Measurements from ENCODE around the gene HDLBP. TPM values are rescaled to one million over a fixed set of nuclear protein-coding genes. Genes with fewer than 3 reads are reported as not detected.

HDLBP gene
- total RNA-seq, 1 donor from 2014 or later, result 300 TPM

DNA sequence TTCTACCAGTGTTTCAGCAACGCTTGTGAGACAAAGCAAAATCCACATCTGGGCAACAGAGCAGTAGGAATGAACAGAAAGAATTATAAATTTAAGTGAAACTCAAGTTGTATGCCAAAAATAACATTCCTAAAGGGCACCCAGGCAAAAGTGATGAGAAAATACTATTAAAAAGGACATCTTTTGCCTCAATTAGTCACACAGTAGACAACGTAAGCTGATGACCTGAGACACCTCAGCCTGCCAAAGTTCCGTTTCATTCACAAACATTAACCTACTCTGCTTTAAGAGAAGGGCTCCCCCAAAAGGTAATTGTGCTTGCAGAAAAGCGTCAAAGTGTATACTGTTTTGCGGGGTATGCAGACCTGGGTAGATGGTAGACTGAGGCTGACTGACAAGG lies 7.2 kb downstream of the HDLBP start:
- Histone ChIP-seq H3K4me3 (no peak overlapping the region), H3K27me3 (no peaks in the 10 kb centered on the region), H3K9me3 (no peaks in the 10 kb centered on the region), H3K27ac (no peak overlapping the region), H3K4me1 (peaks cover 55% of the 10 kb centered on the region), H3K36me3 (no peaks in the 10 kb centered on the region)
- intact Hi-C loops (cut with DNase I), result loop anchor here (10.0 kb wide), 1 partner anchor 83 kb away; no protein-coding TSS in a partner anchor
- TF ChIP-seq, protein P1, sequence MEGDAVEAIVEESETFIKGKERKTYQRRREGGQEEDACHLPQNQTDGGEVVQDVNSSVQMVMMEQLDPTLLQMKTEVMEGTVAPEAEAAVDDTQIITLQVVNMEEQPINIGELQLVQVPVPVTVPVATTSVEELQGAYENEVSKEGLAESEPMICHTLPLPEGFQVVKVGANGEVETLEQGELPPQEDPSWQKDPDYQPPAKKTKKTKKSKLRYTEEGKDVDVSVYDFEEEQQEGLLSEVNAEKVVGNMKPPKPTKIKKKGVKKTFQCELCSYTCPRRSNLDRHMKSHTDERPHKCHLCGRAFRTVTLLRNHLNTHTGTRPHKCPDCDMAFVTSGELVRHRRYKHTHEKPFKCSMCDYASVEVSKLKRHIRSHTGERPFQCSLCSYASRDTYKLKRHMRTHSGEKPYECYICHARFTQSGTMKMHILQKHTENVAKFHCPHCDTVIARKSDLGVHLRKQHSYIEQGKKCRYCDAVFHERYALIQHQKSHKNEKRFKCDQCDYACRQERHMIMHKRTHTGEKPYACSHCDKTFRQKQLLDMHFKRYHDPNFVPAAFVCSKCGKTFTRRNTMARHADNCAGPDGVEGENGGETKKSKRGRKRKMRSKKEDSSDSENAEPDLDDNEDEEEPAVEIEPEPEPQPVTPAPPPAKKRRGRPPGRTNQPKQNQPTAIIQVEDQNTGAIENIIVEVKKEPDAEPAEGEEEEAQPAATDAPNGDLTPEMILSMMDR (IDR thresholded peaks at IDR 0.05), result no peak
- TF ChIP-seq POLR2AphosphoS5 (IDR thresholded peaks at IDR 0.05; ENCODE audit: insufficient read depth in 1 of 2, low read depth in 1 of 2) (no peak), POLR2A (IDR thresholded peaks at IDR 0.05) (no peak)
- DNase-seq (ENCODE audit: extremely low spot score in 2 of 2), result no peak

DNA sequence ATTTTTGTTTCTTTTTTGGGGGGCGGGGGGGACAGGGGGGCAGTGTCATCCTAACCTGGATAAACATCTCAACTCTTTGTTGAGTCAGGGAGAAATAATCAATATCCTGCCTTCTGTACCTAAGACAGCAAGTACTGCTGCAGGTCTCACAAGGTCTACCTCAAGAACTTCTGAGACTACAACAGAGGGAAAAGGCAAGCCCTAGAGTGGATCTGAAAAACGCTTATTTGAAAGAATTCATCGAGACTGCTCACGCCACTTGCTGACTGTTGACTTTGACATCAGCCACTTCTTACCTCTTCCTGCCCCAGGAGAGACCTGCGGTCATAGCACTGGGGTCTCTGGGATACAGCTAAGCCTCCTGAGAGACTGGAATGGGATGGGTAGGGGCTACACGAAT lies 8.4 kb downstream of the HDLBP start:
- H3K4me3 ChIP-seq, result no peak overlapping the region
- no peaks in the 10 kb centered on the region for H3K9me3 ChIP-seq
- no peaks in the 10 kb centered on the region for H3K27me3 ChIP-seq
- H3K36me3 ChIP-seq, result no peaks in the 10 kb centered on the region
- DNase-seq (ENCODE audit: extremely low spot score in 2 of 2), result no peak
- TF ChIP-seq, protein P1 (IDR thresholded peaks at IDR 0.05), result no peak
- no peak for TF ChIP-seq POLR2A (IDR thresholded peaks at IDR 0.05)
- TF ChIP-seq POLR2AphosphoS5 (IDR thresholded peaks at IDR 0.05; ENCODE audit: insufficient read depth in 1 of 2, low read depth in 1 of 2), result no peak
- peaks cover 56% of the 10 kb centered on the region for H3K4me1 ChIP-seq
- intact Hi-C loops (cut with DNase I), result loop anchor here (10.0 kb wide), 1 partner anchor 82 kb away; no protein-coding TSS in a partner anchor
- H3K27ac ChIP-seq, result no peak overlapping the region

DNA sequence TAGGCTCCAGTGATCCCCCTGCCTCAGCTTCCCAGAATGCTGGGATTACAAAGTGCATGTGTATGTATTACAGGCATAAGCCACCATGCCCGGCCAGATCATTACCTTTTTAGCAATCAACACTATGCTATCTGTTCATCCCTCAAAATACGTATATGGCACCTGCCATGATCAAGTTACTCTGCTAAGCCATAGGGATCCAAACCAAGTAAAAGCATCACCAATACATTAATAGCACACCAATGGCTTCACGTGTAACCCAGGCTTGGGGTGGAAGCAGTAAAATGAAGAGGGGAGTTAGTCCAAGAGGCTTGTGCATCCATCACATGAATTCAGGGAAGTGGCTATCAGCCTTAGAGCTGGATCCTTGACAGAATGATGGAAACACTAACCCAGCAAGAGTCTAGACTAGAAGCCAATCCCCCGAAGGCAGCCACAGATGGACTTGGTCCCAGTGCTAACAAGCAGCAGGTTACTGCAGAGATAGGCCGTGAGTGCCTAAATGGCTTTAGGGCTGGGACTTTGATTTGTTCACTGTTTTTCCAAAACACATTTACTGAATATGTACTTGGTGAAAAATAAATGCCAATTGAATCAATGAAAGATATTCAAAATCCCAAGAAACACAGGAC lies 11.3 kb downstream of the HDLBP start:
- Histone ChIP-seq H3K36me3 (no peaks in the 10 kb centered on the region), H3K27ac (no peak overlapping the region), H3K27me3 (no peaks in the 10 kb centered on the region), H3K4me1 (peaks cover 44% of the 10 kb centered on the region), H3K4me3 (no peak overlapping the region), H3K9me3 (no peaks in the 10 kb centered on the region)
- DNase-seq (ENCODE audit: extremely low spot score in 2 of 2), result no peak
- intact Hi-C loops (cut with DNase I), result loop anchor here (10.0 kb wide), 1 partner anchor 79 kb away; no protein-coding TSS in a partner anchor
- TF ChIP-seq, protein P1 (IDR thresholded peaks at IDR 0.05), result no peak
- no peak for TF ChIP-seq POLR2A (IDR thresholded peaks at IDR 0.05)
- no peak for TF ChIP-seq POLR2AphosphoS5 (IDR thresholded peaks at IDR 0.05; ENCODE audit: insufficient read depth in 1 of 2, low read depth in 1 of 2)

DNA sequence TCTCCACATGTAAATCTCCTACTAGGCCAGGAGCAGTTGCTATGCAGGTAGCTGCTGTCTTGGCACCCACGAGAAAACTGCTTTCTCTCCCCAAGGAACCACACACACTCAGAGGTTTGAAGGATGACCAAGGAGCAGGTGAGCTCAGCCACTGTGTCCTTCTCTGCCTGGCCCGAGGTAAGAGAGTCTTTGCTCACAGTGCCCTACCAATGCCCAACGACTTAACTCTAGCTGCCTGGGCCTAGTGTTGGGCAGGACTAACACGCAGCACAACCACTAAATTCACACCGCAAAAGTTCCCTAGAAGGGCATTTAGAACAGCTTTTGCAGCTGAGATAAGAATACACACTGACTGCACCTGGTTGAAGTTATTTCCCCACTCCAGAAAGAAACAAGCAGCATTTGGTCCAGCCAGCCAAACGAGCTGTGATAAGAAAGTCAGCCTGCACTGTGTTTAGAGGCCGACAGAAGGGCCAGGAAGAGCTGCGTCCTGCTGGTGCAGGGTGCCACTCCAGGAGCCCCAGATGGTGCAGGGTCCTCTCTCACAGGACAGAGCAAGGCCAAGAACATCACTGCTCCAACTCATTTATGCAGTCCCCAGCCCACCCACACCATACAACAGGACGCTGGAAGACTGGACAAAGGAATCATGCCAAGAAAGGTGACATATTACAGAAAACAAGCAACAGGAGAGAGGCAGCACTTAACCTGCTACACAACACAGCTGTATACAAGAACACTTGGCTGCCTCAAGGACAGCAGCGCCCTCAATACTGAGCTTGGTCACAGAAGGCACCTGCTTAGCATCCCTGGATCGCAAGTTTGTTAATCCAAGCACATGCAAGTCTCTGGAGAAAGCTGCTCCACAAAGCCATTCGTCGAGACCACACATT lies 12.5 kb downstream of the HDLBP start:
- no peaks in the 10 kb centered on the region for H3K27me3 ChIP-seq
- no peak for TF ChIP-seq POLR2A (IDR thresholded peaks at IDR 0.05)
- no peak for TF ChIP-seq POLR2AphosphoS5 (IDR thresholded peaks at IDR 0.05; ENCODE audit: insufficient read depth in 1 of 2, low read depth in 1 of 2)
- TF ChIP-seq, protein P1 (IDR thresholded peaks at IDR 0.05), result no peak
- H3K4me1 ChIP-seq, result peaks cover 36% of the 10 kb centered on the region
- H3K36me3 ChIP-seq, result no peaks in the 10 kb centered on the region
- H3K27ac ChIP-seq, result no peak overlapping the region
- intact Hi-C loops (cut with DNase I), result loop anchor here (10.0 kb wide), 1 partner anchor 78 kb away; no protein-coding TSS in a partner anchor
- no peak for DNase-seq (ENCODE audit: extremely low spot score in 2 of 2)
- no peak overlapping the region for H3K4me3 ChIP-seq
- H3K9me3 ChIP-seq, result no peaks in the 10 kb centered on the region
